ENCODE data around the gene SYT10. TPM values are rescaled to one million over a fixed set of nuclear protein-coding genes. Genes with fewer than 3 reads are reported as not detected.

SYT10 gene
- polyA plus RNA-seq, 1 donor (not counting 4 experiments of a cell fraction or from before 2014, with no cell fraction given) = not detected

GRCh38 chr12:33383503-33383902, 56.1 kb downstream of the SYT10 start:
- Histone ChIP-seq H3K9me3 (ENCODE audit: control insufficient read depth, low read depth, low read length) (no peaks in the 10 kb centered on the region), H3K79me2 (ENCODE audit: control insufficient read depth, insufficient read depth, low read length) (no peaks in the 10 kb centered on the region), H3K4me2 (ENCODE audit: control insufficient read depth, extremely low read depth, insufficient read depth, low read depth, low read length) (no peak overlapping the region), H3K9ac (ENCODE audit: control insufficient read depth, extremely low read depth, insufficient read depth, low read length) (no peak overlapping the region), H3K27me3 (ENCODE audit: control insufficient read depth, extremely low read depth, insufficient read depth, low read length) (no peaks in the 10 kb centered on the region), H4K20me1 (ENCODE audit: control insufficient read depth, extremely low read depth, insufficient read depth, low read length) (no peaks in the 10 kb centered on the region), H3K9me1 (ENCODE audit: control insufficient read depth, extremely low read depth, insufficient read depth, low read length) (no peaks in the 10 kb centered on the region), H3K27ac (ENCODE audit: control insufficient read depth, insufficient read depth, low read length) (no peak overlapping the region), H3K4me3 (ENCODE audit: control insufficient read depth in 2 of 3, extremely low read depth in 1 of 3, insufficient read depth in 2 of 3, low read depth in 1 of 3, low read length in 3 of 3) (no peak overlapping the region), H3K36me3 (ENCODE audit: control insufficient read depth in 2 of 2, extremely low read depth in 1 of 2, insufficient read depth in 2 of 2, low read length in 2 of 2) (no peaks in the 10 kb centered on the region), H3K4me1 (ENCODE audit: control insufficient read depth, extremely low read depth, insufficient read depth, low read length) (no peaks in the 10 kb centered on the region), H2AFZ (ENCODE audit: control insufficient read depth, low read length) (no peak overlapping the region)
- DNase-seq (ENCODE audit: low read depth, low spot score) (no peak), FAIRE-seq (no peak)
- dilution Hi-C loops (cut with MboI; ENCODE audit: extremely low pct_ligation_motif_present, low sequenced_read_pairs) = no loop called here
- no peak for TF ChIP-seq CTCF (optimal IDR thresholded peaks at IDR 0.05 in 1 of 3, IDR thresholded peaks at IDR 0.05 in 1 of 3, conservative IDR thresholded peaks at IDR 0.05 in 1 of 3; ENCODE audit: extremely low read depth in 1 of 3, insufficient read depth in 2 of 3, low read length in 3 of 3)
- TF ChIP-seq EZH2 (IDR thresholded peaks at IDR 0.05; ENCODE audit: low read length) = no peak

- Histone ChIP-seq H3K36me3 (ENCODE audit: control insufficient read depth in 2 of 2, extremely low read depth in 1 of 2, insufficient read depth in 2 of 2, low read length in 2 of 2) (no peaks in the 10 kb centered on the region), H3K9me1 (ENCODE audit: control insufficient read depth, extremely low read depth, insufficient read depth, low read length) (no peaks in the 10 kb centered on the region), H4K20me1 (ENCODE audit: control insufficient read depth, extremely low read depth, insufficient read depth, low read length) (no peaks in the 10 kb centered on the region), H3K27me3 (ENCODE audit: control insufficient read depth, extremely low read depth, insufficient read depth, low read length) (no peaks in the 10 kb centered on the region), H3K9ac (ENCODE audit: control insufficient read depth, extremely low read depth, insufficient read depth, low read length) (no peak overlapping the region), H2AFZ (ENCODE audit: control insufficient read depth, low read length) (no peak overlapping the region), H3K4me2 (ENCODE audit: control insufficient read depth, extremely low read depth, insufficient read depth, low read depth, low read length) (no peak overlapping the region), H3K4me3 (ENCODE audit: control insufficient read depth in 2 of 3, extremely low read depth in 1 of 3, insufficient read depth in 2 of 3, low read depth in 1 of 3, low read length in 3 of 3) (no peak overlapping the region), H3K27ac (ENCODE audit: control insufficient read depth, insufficient read depth, low read length) (no peak overlapping the region), H3K9me3 (ENCODE audit: control insufficient read depth, low read depth, low read length) (no peaks in the 10 kb centered on the region), H3K4me1 (ENCODE audit: control insufficient read depth, extremely low read depth, insufficient read depth, low read length) (no peaks in the 10 kb centered on the region), H3K79me2 (ENCODE audit: control insufficient read depth, insufficient read depth, low read length) (no peaks in the 10 kb centered on the region)
- FAIRE-seq = no peak
- no peak for TF ChIP-seq EZH2 (IDR thresholded peaks at IDR 0.05; ENCODE audit: low read length)
- no peak for TF ChIP-seq CTCF (optimal IDR thresholded peaks at IDR 0.05 in 1 of 3, IDR thresholded peaks at IDR 0.05 in 1 of 3, conservative IDR thresholded peaks at IDR 0.05 in 1 of 3; ENCODE audit: extremely low read depth in 1 of 3, insufficient read depth in 2 of 3, low read length in 3 of 3)
- dilution Hi-C loops (cut with MboI; ENCODE audit: extremely low pct_ligation_motif_present, low sequenced_read_pairs) = no loop called here
- no peak for DNase-seq (ENCODE audit: low read depth, low spot score)
Observed at GRCh38 chr12:33376153-33376552, 63.5 kb downstream of the SYT10 start.
